Dermis blood vessel endothelial cell (primary cell): ENCODE data around the gene SLC13A1. TPM values are rescaled to one million over a fixed set of nuclear protein-coding genes. Genes with fewer than 3 reads are reported as not detected.

Source experiments
- DNase-seq: peaks from one replicate; pipeline ENCODE4 v3.0.0; 2010
- total RNA-seq: library from RNA; depleted of rRNA; stranded (reverse); fragments of >200 nt; gene quantifications from 2 replicates; pipeline ENCODE4 v1.2.3, GENCODE V29; 2014

SLC13A1 gene
- total RNA-seq, 1 donor from 2014 or later, result not detected

- DNase-seq, result no peak
Measured at GRCh38 chr7:123193235-123193634, 6.5 kb downstream of the SLC13A1 start.

GRCh38 chr7:123191132-123191531 is 8.6 kb downstream of the SLC13A1 start:
- DNase-seq, result no peak

GRCh38 chr7:123190109-123190831 is 9.5 kb downstream of the SLC13A1 start:
- no peak for DNase-seq

GRCh38 chr7:123185756-123186155 is 14.0 kb downstream of the SLC13A1 start:
- DNase-seq, result no peak

GRCh38 chr7:123184271-123184670 is 15.5 kb downstream of the SLC13A1 start:
- no peak for DNase-seq

- no peak for DNase-seq
Measured at GRCh38 chr7:123183431-123183830, 16.3 kb downstream of the SLC13A1 start.

GRCh38 chr7:123177442-123177841 is 22.3 kb downstream of the SLC13A1 start:
- no peak for DNase-seq

- no peak for DNase-seq
Measured at GRCh38 chr7:123170333-123171246, 29.2 kb downstream of the SLC13A1 start.

GRCh38 chr7:123169065-123169464 is 30.7 kb downstream of the SLC13A1 start:
- DNase-seq, result no peak

- DNase-seq, result no peak
Measured at GRCh38 chr7:123157606-123158005, 42.2 kb downstream of the SLC13A1 start.

- no peak for DNase-seq
Measured at GRCh38 chr7:123155571-123155970, 44.2 kb downstream of the SLC13A1 start.

- DNase-seq, result peak; percentile 95
Measured at GRCh38 chr7:123154231-123154860, 45.4 kb downstream of the SLC13A1 start.

GRCh38 chr7:123151443-123151842 is 48.3 kb downstream of the SLC13A1 start:
- no peak for DNase-seq

GRCh38 chr7:123148813-123149212 is 51.0 kb downstream of the SLC13A1 start:
- DNase-seq, result peak; percentile 26

- DNase-seq, result no peak
Measured at GRCh38 chr7:123143252-123144006, 56.3 kb downstream of the SLC13A1 start.

- DNase-seq, result no peak
Measured at GRCh38 chr7:123140561-123140960, 59.2 kb downstream of the SLC13A1 start.

GRCh38 chr7:123135960-123136359 is 63.8 kb downstream of the SLC13A1 start:
- DNase-seq, result no peak

- DNase-seq, result no peak
Measured at GRCh38 chr7:123133924-123134323, 65.8 kb downstream of the SLC13A1 start.

GRCh38 chr7:123131961-123132360 is 67.8 kb downstream of the SLC13A1 start:
- no peak for DNase-seq

GRCh38 chr7:123131556-123131955 is 68.2 kb downstream of the SLC13A1 start:
- no peak for DNase-seq

- peak; percentile 5 for DNase-seq
Measured at GRCh38 chr7:123131140-123131539, 68.6 kb downstream of the SLC13A1 start.

- no peak for DNase-seq
Measured at GRCh38 chr7:123126691-123127090, 73.1 kb downstream of the SLC13A1 start.

GRCh38 chr7:123126171-123126570 is 73.6 kb downstream of the SLC13A1 start:
- no peak for DNase-seq
